CD14-positive monocyte (primary cell): ENCODE data around the gene CELF4. TPM values are rescaled to one million over a fixed set of nuclear protein-coding genes. Genes with fewer than 3 reads are reported as not detected.

ENCODE experiments used
- DNase-seq, 3 donors: peaks; one replicate each; pipeline ENCODE4 v3.0.0-alpha.2; 2011 to 2022
- H2AFZ ChIP-seq: 2 replicates; pipeline ENCODE4 v1.6.0; 2012; ENCODE audit warnings: mild to moderate bottlenecking, low read depth, low read length, inconsistent platforms; ENCODE audit not compliant: insufficient read depth, poor library complexity, severe bottlenecking
- H3K27ac ChIP-seq, 2 donors: 1 replicate in 1 of 2; 2 replicates in 1 of 2; pipeline ENCODE4 v1.5.1; 2012 to 2013; ENCODE audit warnings: low read length in 2 of 2, control low read depth in 1 of 2, inconsistent platforms in 1 of 2, low read depth in 1 of 2, mild to moderate bottlenecking in 1 of 2
- H3K27me3 ChIP-seq, 2 donors: one replicate each; pipeline versions ENCODE4 v1.6.0 to v1.6.1; 2011 to 2013; ENCODE audit warnings: low read length in 2 of 2; ENCODE audit not compliant: control insufficient read depth in 2 of 2, insufficient read depth in 2 of 2
- H3K36me3 ChIP-seq, 2 donors: replicated peaks in 1 of 2; 1 replicate in 1 of 2; 2 replicates in 1 of 2; pipeline versions ENCODE4 v1.5.1 to v1.6.1; 2012 to 2013; ENCODE audit warnings: low read length in 2 of 2, control low read depth in 1 of 2, inconsistent platforms in 1 of 2, mild to moderate bottlenecking in 1 of 2; ENCODE audit not compliant: insufficient read depth in 2 of 2, control insufficient read depth in 1 of 2
- H3K4me1 ChIP-seq, 2 donors: 1 replicate in 1 of 2; 2 replicates in 1 of 2; pipeline versions ENCODE4 v1.5.1 to v1.6.1; 2012 to 2013; ENCODE audit warnings: low read length in 2 of 2, control low read depth in 1 of 2, inconsistent platforms in 1 of 2, mild to moderate bottlenecking in 1 of 2, moderate library complexity in 1 of 2; ENCODE audit not compliant: insufficient read depth in 2 of 2, control insufficient read depth in 1 of 2
- H3K4me2 ChIP-seq: replicated peaks from 2 replicates; pipeline ENCODE3; 2012; ENCODE audit warnings: low read length, moderate library complexity, mild to moderate bottlenecking; ENCODE audit not compliant: poor library complexity, severe bottlenecking; ENCODE audit errors: extremely low read depth
- H3K4me3 ChIP-seq, 3 experiments: fragments of 200-600 bp in 1 of 3; sonication (generic) in 1 of 3; replicated peaks in 1 of 3; 1 replicate in 2 of 3; 2 replicates in 1 of 3; pipeline ENCODE4 v1.5.1; 2011 to 2013; ENCODE audit warnings: low read length in 3 of 3, mild to moderate bottlenecking in 3 of 3, control low read depth in 2 of 3, low read depth in 2 of 3, inconsistent platforms in 1 of 3, moderate library complexity in 1 of 3
- H3K79me2 ChIP-seq: 2 replicates; pipeline ENCODE4 v1.6.0; 2012; ENCODE audit warnings: mild to moderate bottlenecking, control low read depth, inconsistent platforms, low read length, moderate library complexity; ENCODE audit not compliant: insufficient read depth
- H3K9ac ChIP-seq: 2 replicates; pipeline ENCODE4 v1.6.0; 2017; ENCODE audit warnings: low read length, mild to moderate bottlenecking; ENCODE audit not compliant: insufficient read depth, poor library complexity, severe bottlenecking
- H3K9me3 ChIP-seq, 2 donors: replicated peaks in 1 of 2; 1 replicate in 1 of 2; 2 replicates in 1 of 2; pipeline versions ENCODE4 v1.5.1 to v1.6.1; 2012 to 2013; ENCODE audit warnings: low read length in 2 of 2, control low read depth in 1 of 2; ENCODE audit not compliant: control insufficient read depth in 1 of 2, insufficient read depth in 1 of 2
- H4K20me1 ChIP-seq: 2 replicates; pipeline ENCODE4 v1.6.0; 2012; ENCODE audit warnings: mild to moderate bottlenecking, low read length, control low read depth, moderate library complexity; ENCODE audit not compliant: insufficient read depth
- H3K27ac Mint-ChIP-seq, 7 donors: one replicate each; pipeline ENCODE4 v1.8.0; 2020; ENCODE audit warnings: mild to moderate bottlenecking in 7 of 7, mixed read lengths in 7 of 7, moderate library complexity in 6 of 7, inconsistent platforms in 2 of 7
- H3K27me3 Mint-ChIP-seq, 3 donors: one replicate each; pipeline ENCODE4 v1.8.0; 2021 to 2022; ENCODE audit warnings: low read depth in 3 of 3, mild to moderate bottlenecking in 3 of 3, mixed read lengths in 3 of 3, moderate library complexity in 3 of 3, inconsistent platforms in 1 of 3
- H3K36me3 Mint-ChIP-seq, 2 donors: one replicate each; pipeline ENCODE4 v1.8.0; 2020; ENCODE audit warnings: mixed read lengths in 2 of 2, inconsistent platforms in 1 of 2, mild to moderate bottlenecking in 1 of 2
- H3K4me1 Mint-ChIP-seq: one replicate; pipeline ENCODE4 v1.8.0; 2020; ENCODE audit warnings: mild to moderate bottlenecking, mixed read lengths
- H3K4me3 Mint-ChIP-seq, 2 donors: one replicate each; pipeline ENCODE4 v1.8.0; 2020; ENCODE audit warnings: mild to moderate bottlenecking in 2 of 2, mixed read lengths in 2 of 2, moderate library complexity in 1 of 2
- H3K9me3 Mint-ChIP-seq, 7 donors: one replicate each; pipeline ENCODE4 v1.8.0; 2020 to 2022; ENCODE audit warnings: mixed read lengths in 7 of 7, mild to moderate bottlenecking in 6 of 7, moderate library complexity in 6 of 7, inconsistent platforms in 2 of 7
- CTCF ChIP-seq: fragments of 200-600 bp; IDR thresholded peaks from one replicate; pipeline ENCODE4 v1.8.0; 2022; ENCODE audit warnings: antibody characterized with exemption, mild to moderate bottlenecking
- WGBS: methylation state at CpG from one replicate; pipeline ENCODE4 v1.1.5; 2013; ENCODE audit warnings: missing lambda C conversion rate; ENCODE audit not compliant: insufficient coverage; 5-methylcytosine and 5-hydroxymethylcytosine counted together
- intact Hi-C, 2 donors: fragments of 100-400 bp; cut with micrococcal nuclease; formaldehyde crosslinking; loops; one replicate each; pipeline versions ENCODE4 v1.15.0 to v1.15.1; 2023
- polyA plus RNA-seq, 3 donors: library from polyadenylated mRNA; depleted of rRNA in 1 of 3; unstranded in 2 of 3; stranded (reverse) in 1 of 3; fragments of 300-500 nt in 2 of 3; fragments of >200 nt in 1 of 3; fragmentation: Illumina TruSeq in 2 of 3; gene quantifications; 1 replicate in 2 of 3; 2 replicates in 1 of 3; pipeline ENCODE4 v1.2.3, GENCODE V29; 2012 to 2021

CELF4 gene
- polyA plus RNA-seq, 3 donors, result not detected

GRCh38 chr18:37222999-37223378 lies 342.6 kb downstream of the CELF4 start:
- no peaks in the 10 kb centered on the region for H3K79me2 ChIP-seq
- TF ChIP-seq CTCF, result no peak
- peaks cover 0 to 2% (median 0%) of the 10 kb centered on the region in 3 donors for H3K27me3 Mint-ChIP-seq
- H3K27me3 ChIP-seq, result no peaks in the 10 kb centered on the region
- H4K20me1 ChIP-seq, result no peaks in the 10 kb centered on the region
- DNase-seq, result no peak
- peaks cover 2 to 21% (median 10%) of the 10 kb centered on the region in 7 donors for H3K9me3 Mint-ChIP-seq
- WGBS, result 100% methylated on average over 3 of the region's 5 CpGs
- H3K9me3 ChIP-seq, result peaks cover 7 to 10% of the 10 kb centered on the region in 2 donors
- H3K4me3 ChIP-seq, result no peak overlapping the region
- no peak overlapping the region for H3K4me2 ChIP-seq
- H3K4me1 Mint-ChIP-seq, result no peaks in the 10 kb centered on the region
- H3K36me3 Mint-ChIP-seq, result peaks cover 0 to 2% of the 10 kb centered on the region in 2 donors
- no peaks in the 10 kb centered on the region for H3K36me3 ChIP-seq
- intact Hi-C loops, result loop anchor here in 1 of 2 donors (5.0 kb wide), 1 partner anchor 51 kb away; no protein-coding TSS in a partner anchor
- H2AFZ ChIP-seq, result no peak overlapping the region
- H3K27ac Mint-ChIP-seq, result no peak overlapping the region
- H3K27ac ChIP-seq, result no peak overlapping the region
- no peaks in the 10 kb centered on the region for H3K4me1 ChIP-seq
- H3K4me3 Mint-ChIP-seq, result no peak overlapping the region
- H3K9ac ChIP-seq, result no peak overlapping the region

GRCh38 chr18:37222354-37222998 lies 343.1 kb downstream of the CELF4 start:
- Histone ChIP-seq H2AFZ (no peak overlapping the region), H3K4me3 (no peak overlapping the region), H3K79me2 (no peaks in the 10 kb centered on the region), H3K36me3 (no peaks in the 10 kb centered on the region), H3K4me1 (no peaks in the 10 kb centered on the region), H3K27me3 (no peaks in the 10 kb centered on the region), H3K9me3 (peaks cover 7 to 10% of the 10 kb centered on the region in 2 donors), H3K9ac (no peak overlapping the region), H3K27ac (no peak overlapping the region), H4K20me1 (no peaks in the 10 kb centered on the region), H3K4me2 (no peak overlapping the region)
- no peak for TF ChIP-seq CTCF
- peaks cover 0 to 2% of the 10 kb centered on the region in 2 donors for H3K36me3 Mint-ChIP-seq
- no peak overlapping the region for H3K27ac Mint-ChIP-seq
- H3K4me1 Mint-ChIP-seq, result no peaks in the 10 kb centered on the region
- H3K27me3 Mint-ChIP-seq, result peaks cover 0 to 2% (median under 1%) of the 10 kb centered on the region in 3 donors
- peaks cover 4 to 21% (median 10%) of the 10 kb centered on the region in 7 donors for H3K9me3 Mint-ChIP-seq
- no peak overlapping the region for H3K4me3 Mint-ChIP-seq
- intact Hi-C loops, result loop anchor here in 1 of 2 donors (5.0 kb wide), 1 partner anchor 50 kb away; no protein-coding TSS in a partner anchor
- DNase-seq, result no peak
- no CpG with 5 or more reads among the region's 4 CpGs for WGBS
